IMR-90 (cell line): ENCODE measurements around the gene EDARADD. TPM values are rescaled to one million over a fixed set of nuclear protein-coding genes. Genes with fewer than 3 reads are reported as not detected.

Experiments
- ATAC-seq: fragments of 200-7000 bp; cut with Tn5 transposase; 2 replicates; pipeline ENCODE4 v1.9.1; 2020; ENCODE audit warnings: low read depth, mild to moderate bottlenecking, moderate library complexity
- BruUV-seq: library from RNA; stranded (reverse); fragments of 400-500 nt; replicated peaks from 2 replicates; lab custom pipeline; 2021; lab: Mats Ljungman, UMichigan
- CTCF ChIA-PET: fragments of 300-600 bp; formaldehyde crosslinking; extraction: SDS; loops from one replicate; lab custom pipeline; 2021; ENCODE audit warnings: antibody characterized with exemption; lab: Yijun Ruan, JAX
- POLR2A ChIA-PET: fragments of 300-600 bp; sonication (Branson Sonifier 250); formaldehyde crosslinking; loops from one replicate; lab custom pipeline; 2022; ENCODE audit warnings: antibody characterized with exemption; ENCODE audit not compliant: unreplicated experiment; lab: Charles Lee
- DNase-seq: peaks from one replicate; pipeline ENCODE4 v3.0.0; 2013
- H2AFZ ChIP-seq: replicated peaks from 2 replicates; pipeline ENCODE3; 2013; ENCODE audit warnings: low read length, mild to moderate bottlenecking; ENCODE audit not compliant: poor library complexity
- H2AK5ac ChIP-seq: 2 replicates; pipeline ENCODE4 v1.6.1; 2013; ENCODE audit warnings: low read depth, low read length, inconsistent platforms
- H2AK9ac ChIP-seq: replicated peaks from 2 replicates; pipeline ENCODE3; 2013; ENCODE audit warnings: mild to moderate bottlenecking, low read depth, low read length, moderate library complexity; ENCODE audit not compliant: poor library complexity
- H2BK120ac ChIP-seq: 2 replicates; pipeline ENCODE4 v1.6.1; 2013; ENCODE audit warnings: low read depth, low read length, inconsistent platforms
- H2BK15ac ChIP-seq: 3 replicates; pipeline ENCODE4 v1.6.1; 2013; ENCODE audit warnings: low read depth, low read length, inconsistent platforms
- H2BK20ac ChIP-seq: 2 replicates; pipeline ENCODE4 v1.6.1; 2013; ENCODE audit warnings: low read depth, mild to moderate bottlenecking, inconsistent platforms, low read length, moderate library complexity
- H2BK5ac ChIP-seq: 2 replicates; pipeline ENCODE4 v1.6.1; 2013; ENCODE audit warnings: mild to moderate bottlenecking, low read depth, low read length, inconsistent platforms; ENCODE audit not compliant: poor library complexity, severe bottlenecking
- H3K14ac ChIP-seq: replicated peaks from 2 replicates; pipeline ENCODE4 v1.6.1; 2013; ENCODE audit warnings: low read depth, low read length, inconsistent platforms
- H3K18ac ChIP-seq: 2 replicates; pipeline ENCODE4 v1.6.1; 2013; ENCODE audit warnings: low read depth, low read length, control low read depth
- H3K23ac ChIP-seq: 2 replicates; pipeline ENCODE4 v1.6.1; 2013; ENCODE audit warnings: low read depth, low read length, inconsistent platforms
- H3K27ac ChIP-seq: 2 replicates; pipeline ENCODE4 v1.5.1; 2013; ENCODE audit warnings: mild to moderate bottlenecking, control low read depth, low read length; ENCODE audit not compliant: insufficient read depth
- H3K27me3 ChIP-seq: 2 replicates; pipeline ENCODE4 v1.6.1; 2013; ENCODE audit warnings: low read length; ENCODE audit not compliant: control insufficient read depth, insufficient read depth
- H3K36me3 ChIP-seq: 2 replicates; pipeline ENCODE4 v1.6.1; 2013; ENCODE audit warnings: low read length, mixed read lengths; ENCODE audit not compliant: control insufficient read depth, insufficient read depth
- H3K4ac ChIP-seq: 2 replicates; pipeline ENCODE4 v1.6.1; 2013; ENCODE audit warnings: low read depth, low read length, inconsistent platforms
- H3K4me1 ChIP-seq: 2 replicates; pipeline ENCODE4 v1.6.1; 2013; ENCODE audit warnings: low read length, mixed read lengths; ENCODE audit not compliant: control insufficient read depth, insufficient read depth
- H3K4me2 ChIP-seq: 2 replicates; pipeline ENCODE4 v1.6.1; 2013; ENCODE audit warnings: low read depth, mild to moderate bottlenecking, control low read depth, low read length, moderate library complexity
- H3K4me3 ChIP-seq: 2 replicates; pipeline ENCODE4 v1.5.1; 2013; ENCODE audit warnings: low read depth, mild to moderate bottlenecking, control low read depth, low read length, moderate library complexity; ENCODE audit not compliant: insufficient read depth
- H3K56ac ChIP-seq: 2 replicates; pipeline ENCODE4 v1.6.1; 2013; ENCODE audit warnings: low read length, inconsistent platforms; ENCODE audit not compliant: insufficient read depth; ENCODE audit errors: extremely low read depth
- H3K79me1 ChIP-seq, 2 experiments: 2 replicates each; pipeline ENCODE4 v1.6.1; 2013; ENCODE audit warnings: low read length in 2 of 2, inconsistent platforms in 1 of 2, low read depth in 1 of 2
- H3K9ac ChIP-seq: 2 replicates; pipeline ENCODE4 v1.6.1; 2013; ENCODE audit warnings: low read depth, low read length, control low read depth
- H3K9me1 ChIP-seq: 2 replicates; pipeline ENCODE4 v1.6.1; 2013; ENCODE audit warnings: low read length, inconsistent platforms; ENCODE audit not compliant: insufficient read depth
- H3K9me3 ChIP-seq: 2 replicates; pipeline ENCODE4 v1.6.1; 2013; ENCODE audit warnings: low read length; ENCODE audit not compliant: control insufficient read depth, insufficient read depth
- H4K20me1 ChIP-seq: 2 replicates; pipeline ENCODE4 v1.6.1; 2013; ENCODE audit warnings: low read length, inconsistent platforms; ENCODE audit not compliant: insufficient read depth
- H4K5ac ChIP-seq: 2 replicates; pipeline ENCODE4 v1.6.1; 2013; ENCODE audit warnings: mild to moderate bottlenecking, low read depth, low read length, control low read depth
- H4K8ac ChIP-seq, 2 experiments: 2 replicates each; pipeline ENCODE4 v1.6.1; 2013; ENCODE audit warnings: low read depth in 2 of 2, low read length in 2 of 2, control low read depth in 1 of 2, inconsistent platforms in 1 of 2
- H4K91ac ChIP-seq: 2 replicates; pipeline ENCODE4 v1.6.1; 2013; ENCODE audit warnings: low read depth, low read length, inconsistent platforms; ENCODE audit not compliant: insufficient read depth
- BHLHE40 ChIP-seq: fragments of 150-350 bp; IDR thresholded peaks from 2 replicates; pipeline ENCODE4 v1.6.1; 2016; ENCODE audit warnings: mild to moderate bottlenecking, low read depth, low read length
- CEBPB ChIP-seq: IDR thresholded peaks from 2 replicates; pipeline ENCODE4 v1.6.1; 2012; ENCODE audit warnings: low read depth, low read length, improper control_type of control experiment
- CHD1 ChIP-seq: IDR thresholded peaks from 2 replicates; pipeline ENCODE4 v1.6.1; 2012; ENCODE audit warnings: low read depth, low read length, improper control_type of control experiment
- FOS ChIP-seq: fragments of 150-350 bp; IDR thresholded peaks from 2 replicates; pipeline ENCODE4 v1.6.1; 2016; ENCODE audit warnings: low read depth, low read length
- MAFK ChIP-seq: IDR thresholded peaks from 2 replicates; pipeline ENCODE4 v1.6.1; 2012; ENCODE audit warnings: low read depth, low read length, improper control_type of control experiment
- MAZ ChIP-seq: IDR thresholded peaks from 2 replicates; pipeline ENCODE4 v1.6.1; 2012; ENCODE audit warnings: low read depth, mild to moderate bottlenecking, low read length, improper control_type of control experiment, moderate library complexity, borderline replicate concordance
- MXI1 ChIP-seq: IDR thresholded peaks from 2 replicates; pipeline ENCODE4 v1.6.1; 2012; ENCODE audit warnings: low read depth, mild to moderate bottlenecking, low read length, moderate library complexity, borderline replicate concordance
- NFE2L2 ChIP-seq: fragments of 150-350 bp; IDR thresholded peaks from 2 replicates; pipeline ENCODE4 v1.6.1; 2016; ENCODE audit warnings: low read depth, mild to moderate bottlenecking, low read length
- POLR2A ChIP-seq: IDR thresholded peaks from 2 replicates; pipeline ENCODE4 v1.6.1; 2012; ENCODE audit warnings: mild to moderate bottlenecking, low read depth, low read length
- RAD21 ChIP-seq: IDR thresholded peaks from 2 replicates; pipeline ENCODE4 v1.6.1; 2012; ENCODE audit warnings: low read length, improper control_type of control experiment
- RCOR1 ChIP-seq: IDR thresholded peaks from 2 replicates; pipeline ENCODE4 v1.6.1; 2012; ENCODE audit warnings: mild to moderate bottlenecking, low read length, improper control_type of control experiment; ENCODE audit not compliant: insufficient replicate concordance
- RFX5 ChIP-seq: IDR thresholded peaks from 2 replicates; pipeline ENCODE4 v1.8.0; 2012; ENCODE audit warnings: low read depth, mild to moderate bottlenecking, low read length, moderate library complexity
- SMC3 ChIP-seq: fragments of 150-350 bp; IDR thresholded peaks from 2 replicates; pipeline ENCODE4 v1.6.1; 2016; ENCODE audit warnings: low read depth, mild to moderate bottlenecking, antibody characterized with exemption, low read length, moderate library complexity
- WGBS, 2 experiments: methylation state at CpG; one replicate each; pipeline versions ENCODE4 v1.1.5 to v1.1.7; 2013; ENCODE audit warnings: missing lambda C conversion rate in 2 of 2; ENCODE audit not compliant: insufficient read length in 1 of 2; ENCODE audit errors: extremely low coverage in 2 of 2; 5-methylcytosine and 5-hydroxymethylcytosine counted together
- dilution Hi-C: fragments of 300-500 bp; cut with HindIII; formaldehyde crosslinking; loops from one replicate; pipeline ENCODE4 v1.14.3; 2018; ENCODE audit warnings: low sequenced_read_pairs; ENCODE audit not compliant: unreplicated experiment
- in situ Hi-C: fragments of 300-500 bp; cut with MboI; formaldehyde crosslinking; loops from 3 replicates; pipeline ENCODE4 v1.14.3; 2019; ENCODE audit warnings: low sequenced_read_pairs, inconsistent platforms, mixed read lengths
- intact Hi-C: fragments of 100-400 bp; cut with micrococcal nuclease; formaldehyde crosslinking; loops from 2 replicates; pipeline ENCODE4 v1.10.0; 2022
- polyA plus RNA-seq, 3 experiments: library from polyadenylated mRNA; depleted of rRNA; stranded (reverse); fragments of >200 nt; gene quantifications; 2 replicates each; pipeline ENCODE4 v1.2.3, GENCODE V29; 2012; ENCODE audit warnings: low replicate concordance in 1 of 3
- total RNA-seq: library from RNA; depleted of rRNA; stranded (reverse); fragments of >200 nt; gene quantifications from 2 replicates; pipeline ENCODE4 v1.2.3, GENCODE V29; 2012
- TF ChIP-seq, protein P1 (sequence below): fragments of 150-350 bp; IDR thresholded peaks from 2 replicates; pipeline ENCODE4 v1.6.1; 2016; ENCODE audit warnings: low read depth, mild to moderate bottlenecking, low read length, moderate library complexity, borderline replicate concordance
- TF ChIP-seq, protein P2 (sequence below): fragments of 150-350 bp; IDR thresholded peaks from 2 replicates; pipeline ENCODE4 v1.6.1; 2017; ENCODE audit warnings: mild to moderate bottlenecking, antibody characterized with exemption, low read length, low read depth
- TF ChIP-seq, protein P3 (sequence below): conservative IDR thresholded peaks from 2 replicates; pipeline ENCODE4 v1.5.1; 2012; ENCODE audit warnings: mild to moderate bottlenecking, low read depth, low read length, improper control_type of control experiment

The EDARADD gene
- total and polyA plus RNA-seq, 2 of the 4 experiments (the other 2 are of a cell fraction), result not detected

DNA sequence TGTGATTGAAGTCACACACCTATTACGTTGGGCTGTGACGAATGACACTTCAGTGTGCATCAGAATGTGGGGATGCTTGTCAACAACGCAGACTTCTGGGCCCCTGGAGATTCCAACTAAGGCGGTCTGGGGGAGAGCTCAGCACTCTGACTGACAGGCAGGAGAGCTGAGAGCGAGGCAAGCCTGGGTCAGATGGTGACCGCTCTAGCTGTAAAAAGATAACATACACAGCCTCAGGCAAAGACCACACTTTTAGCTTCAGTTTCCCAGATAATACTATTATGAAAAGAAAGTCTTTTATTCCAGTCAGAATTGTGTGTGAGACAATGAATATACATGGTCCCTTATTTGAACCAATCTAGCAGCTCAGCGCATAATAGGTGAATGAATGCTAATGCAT lies 25.4 kb downstream of the EDARADD start:
- H3K56ac ChIP-seq, result no peak overlapping the region
- dilution Hi-C loops, result no loop called here
- H2AK9ac ChIP-seq, result no peak overlapping the region
- WGBS, 2 experiments, result 69% methylated on average over 4 of the region's 7 CpGs; no CpG with 5 or more reads in 1 of the 2 experiments
- DNase-seq (no peak), ATAC-seq (no peak)
- POLR2A ChIA-PET, result no interaction called here
- H4K20me1 ChIP-seq, result no peaks in the 10 kb centered on the region
- no peak overlapping the region for H3K4me3 ChIP-seq
- H3K36me3 ChIP-seq, result no peaks in the 10 kb centered on the region
- no peak overlapping the region for H2BK120ac ChIP-seq
- no peak overlapping the region for H3K9ac ChIP-seq
- intact Hi-C loops, result no loop called here
- no peaks in the 10 kb centered on the region for H3K27me3 ChIP-seq
- no peaks in the 10 kb centered on the region for H3K79me1 ChIP-seq
- H3K4me2 ChIP-seq, result no peak overlapping the region
- H2AK5ac ChIP-seq, result no peak overlapping the region
- H3K18ac ChIP-seq, result no peak overlapping the region
- CTCF ChIA-PET, result no interaction called here
- no peak overlapping the region for H4K8ac ChIP-seq
- no peak overlapping the region for H2BK20ac ChIP-seq
- no peak overlapping the region for H3K4ac ChIP-seq
- H2BK5ac ChIP-seq, result no peak overlapping the region
- H3K14ac ChIP-seq, result no peak overlapping the region
- H4K91ac ChIP-seq, result no peak overlapping the region
- no peaks in the 10 kb centered on the region for H3K4me1 ChIP-seq
- H3K27ac ChIP-seq, result no peak overlapping the region
- in situ Hi-C loops, result no loop called here
- H2AFZ ChIP-seq, result no peak overlapping the region
- no peaks in the 10 kb centered on the region for H3K9me1 ChIP-seq
- BruUV-seq, result no TSS peak
- H3K9me3 ChIP-seq, result peaks cover 2% of the 10 kb centered on the region; the same call in 1 of the 2 replicates
- no peak overlapping the region for H3K23ac ChIP-seq
- no peak overlapping the region for H2BK15ac ChIP-seq
- TF ChIP-seq FOS, result no peak
- TF ChIP-seq NFE2L2, result no peak
- TF ChIP-seq, protein P1, sequence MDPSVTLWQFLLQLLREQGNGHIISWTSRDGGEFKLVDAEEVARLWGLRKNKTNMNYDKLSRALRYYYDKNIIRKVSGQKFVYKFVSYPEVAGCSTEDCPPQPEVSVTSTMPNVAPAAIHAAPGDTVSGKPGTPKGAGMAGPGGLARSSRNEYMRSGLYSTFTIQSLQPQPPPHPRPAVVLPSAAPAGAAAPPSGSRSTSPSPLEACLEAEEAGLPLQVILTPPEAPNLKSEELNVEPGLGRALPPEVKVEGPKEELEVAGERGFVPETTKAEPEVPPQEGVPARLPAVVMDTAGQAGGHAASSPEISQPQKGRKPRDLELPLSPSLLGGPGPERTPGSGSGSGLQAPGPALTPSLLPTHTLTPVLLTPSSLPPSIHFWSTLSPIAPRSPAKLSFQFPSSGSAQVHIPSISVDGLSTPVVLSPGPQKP, result no peak
- TF ChIP-seq BHLHE40, result no peak
- TF ChIP-seq RFX5, result no peak
- no peak for TF ChIP-seq MAZ
- TF ChIP-seq RCOR1, result no peak
- TF ChIP-seq, protein P2, sequence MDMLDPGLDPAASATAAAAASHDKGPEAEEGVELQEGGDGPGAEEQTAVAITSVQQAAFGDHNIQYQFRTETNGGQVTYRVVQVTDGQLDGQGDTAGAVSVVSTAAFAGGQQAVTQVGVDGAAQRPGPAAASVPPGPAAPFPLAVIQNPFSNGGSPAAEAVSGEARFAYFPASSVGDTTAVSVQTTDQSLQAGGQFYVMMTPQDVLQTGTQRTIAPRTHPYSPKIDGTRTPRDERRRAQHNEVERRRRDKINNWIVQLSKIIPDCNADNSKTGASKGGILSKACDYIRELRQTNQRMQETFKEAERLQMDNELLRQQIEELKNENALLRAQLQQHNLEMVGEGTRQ, result no peak
- no peak for TF ChIP-seq CEBPB
- no peak for TF ChIP-seq SMC3
- no peak for TF ChIP-seq CHD1
- TF ChIP-seq RAD21, result no peak
- no peak for TF ChIP-seq MAFK
- TF ChIP-seq, protein P3, sequence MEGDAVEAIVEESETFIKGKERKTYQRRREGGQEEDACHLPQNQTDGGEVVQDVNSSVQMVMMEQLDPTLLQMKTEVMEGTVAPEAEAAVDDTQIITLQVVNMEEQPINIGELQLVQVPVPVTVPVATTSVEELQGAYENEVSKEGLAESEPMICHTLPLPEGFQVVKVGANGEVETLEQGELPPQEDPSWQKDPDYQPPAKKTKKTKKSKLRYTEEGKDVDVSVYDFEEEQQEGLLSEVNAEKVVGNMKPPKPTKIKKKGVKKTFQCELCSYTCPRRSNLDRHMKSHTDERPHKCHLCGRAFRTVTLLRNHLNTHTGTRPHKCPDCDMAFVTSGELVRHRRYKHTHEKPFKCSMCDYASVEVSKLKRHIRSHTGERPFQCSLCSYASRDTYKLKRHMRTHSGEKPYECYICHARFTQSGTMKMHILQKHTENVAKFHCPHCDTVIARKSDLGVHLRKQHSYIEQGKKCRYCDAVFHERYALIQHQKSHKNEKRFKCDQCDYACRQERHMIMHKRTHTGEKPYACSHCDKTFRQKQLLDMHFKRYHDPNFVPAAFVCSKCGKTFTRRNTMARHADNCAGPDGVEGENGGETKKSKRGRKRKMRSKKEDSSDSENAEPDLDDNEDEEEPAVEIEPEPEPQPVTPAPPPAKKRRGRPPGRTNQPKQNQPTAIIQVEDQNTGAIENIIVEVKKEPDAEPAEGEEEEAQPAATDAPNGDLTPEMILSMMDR, result no peak
- no peak for TF ChIP-seq MXI1
- TF ChIP-seq POLR2A, result no peak
- H4K5ac ChIP-seq, result no peak overlapping the region
